HFF-Myc (cell line): ENCODE results near the gene ARHGAP19.

Experiments
- DNase-seq: peaks from one replicate; pipeline ENCODE4 v3.0.0-alpha.2; 2011; ENCODE audit warnings: low read depth; ENCODE audit errors: extremely low read depth
- H3K4me3 ChIP-seq: replicated peaks from 2 replicates; pipeline ENCODE4 v1.5.1; 2011; ENCODE audit warnings: low read depth, mild to moderate bottlenecking, control low read depth, low read length
- CTCF ChIP-seq: IDR thresholded peaks from 2 replicates; pipeline ENCODE4 v1.5.1; 2012; ENCODE audit warnings: mild to moderate bottlenecking, low read depth, low read length, control low read depth; ENCODE audit errors: missing control alignments

ARHGAP19 gene

GRCh38 chr10:97229322-97230015, 63.0 kb downstream of the ARHGAP19 start:
- no peak overlapping the region for H3K4me3 ChIP-seq
- no peak for TF ChIP-seq CTCF
- DNase-seq, result no peak

GRCh38 chr10:97228775-97229157, 63.7 kb downstream of the ARHGAP19 start:
- H3K4me3 ChIP-seq, result no peak overlapping the region
- no peak for DNase-seq
- TF ChIP-seq CTCF, result no peak

GRCh38 chr10:97228130-97228774, 64.2 kb downstream of the ARHGAP19 start:
- TF ChIP-seq CTCF, result no peak
- no peak for DNase-seq

GRCh38 chr10:97226398-97226797, 66.0 kb downstream of the ARHGAP19 start:
- no peak overlapping the region for H3K4me3 ChIP-seq
- TF ChIP-seq CTCF, result no peak
- DNase-seq, result no peak

More at GRCh38 chr10:97228130-97228774, 64.2 kb downstream of the ARHGAP19 start:
- H3K4me3 ChIP-seq, result no peak overlapping the region

GRCh38 chr10:97224483-97225435, 67.7 kb downstream of the ARHGAP19 start:
- no peak for TF ChIP-seq CTCF
- H3K4me3 ChIP-seq, result no peak overlapping the region
- DNase-seq, result no peak

- TF ChIP-seq CTCF, result no peak
- no peak for DNase-seq
- no peak overlapping the region for H3K4me3 ChIP-seq
Observed at GRCh38 chr10:97222326-97222961, 70.0 kb downstream of the ARHGAP19 start.
